ENCODE measurements around the gene PDE12.

GRCh38 chr3:57592306-57592705 lies 36.2 kb downstream of the PDE12 start:
- TF ChIP-seq POLR2AphosphoS5 (IDR thresholded peaks at IDR 0.05; ENCODE audit: insufficient read depth, low read depth, low read length) (no peak), CTCF (IDR thresholded peaks at IDR 0.05; ENCODE audit: extremely low read depth in 1 of 2, insufficient read depth in 1 of 2, low read depth in 1 of 2, low read length in 2 of 2) (no peak)
